Activated CD4-positive, alpha-beta T cell treated with anti-CD3 and anti-CD28 coated beads for 36 hours (primary cell): ENCODE results near the gene SCAPER. TPM values are rescaled to one million over a fixed set of nuclear protein-coding genes. Genes with fewer than 3 reads are reported as not detected.

ENCODE experiments used
- ATAC-seq: fragments of 200-7000 bp; cut with Tn5 transposase; one replicate; pipeline ENCODE4 v1.10.0; 2021; ENCODE audit warnings: mild to moderate bottlenecking, moderate library complexity
- CTCF ChIA-PET: fragments of 350-600 bp; sonication (Branson Sonifier 250); formaldehyde crosslinking; loops from one replicate; lab custom pipeline; 2021; ENCODE audit warnings: antibody characterized with exemption; lab: Charles Lee
- POLR2A ChIA-PET: fragments of 350-600 bp; sonication (Branson Sonifier 250); formaldehyde crosslinking; loops from one replicate; lab custom pipeline; 2021; ENCODE audit warnings: antibody characterized with exemption, inconsistent platforms; lab: Charles Lee
- DNase-seq: peaks from one replicate; pipeline ENCODE4 v3.0.0-alpha.2; 2020
- H3K27ac Mint-ChIP-seq: one replicate; pipeline ENCODE4 v1.8.0; 2021; ENCODE audit warnings: mixed read lengths
- H3K27me3 Mint-ChIP-seq: one replicate; pipeline ENCODE4 v1.8.0; 2021; ENCODE audit warnings: mixed read lengths
- H3K36me3 Mint-ChIP-seq: one replicate; pipeline ENCODE4 v1.8.0; 2021; ENCODE audit warnings: low read depth, mixed read lengths
- H3K4me1 Mint-ChIP-seq: one replicate; pipeline ENCODE4 v1.8.0; 2021; ENCODE audit warnings: mixed read lengths
- H3K4me3 Mint-ChIP-seq: one replicate; pipeline ENCODE4 v1.8.0; 2021; ENCODE audit warnings: mild to moderate bottlenecking, moderate library complexity, mixed read lengths
- H3K9me3 Mint-ChIP-seq: one replicate; pipeline ENCODE4 v1.8.0; 2021; ENCODE audit warnings: low read depth, mixed read lengths
- intact Hi-C, 2 experiments: fragments of 100-400 bp; cut with DNase I in 1 of 2; cut with micrococcal nuclease in 1 of 2; formaldehyde crosslinking; loops; one replicate each; pipeline versions ENCODE4 v1.14.2 to v1.15.1; 2022 to 2024; cut with DNase I, micrococcal nuclease
- total RNA-seq, 2 experiments: library from RNA; stranded (reverse); gene quantifications; one replicate each; pipeline ENCODE4 v1.2.3, GENCODE V29; 2021

The SCAPER gene
- total RNA-seq, 2 experiments from 2014 or later, result 25.9 to 35.2 TPM

GRCh38 chr15:76575679-76576078 is 329.5 kb downstream of the SCAPER start:
- no peak for DNase-seq
- H3K9me3 Mint-ChIP-seq, result no peaks in the 10 kb centered on the region
- H3K36me3 Mint-ChIP-seq, result peaks cover 23% of the 10 kb centered on the region
- H3K4me3 Mint-ChIP-seq, result no peak overlapping the region
- peaks cover 25% of the 10 kb centered on the region for H3K4me1 Mint-ChIP-seq
- POLR2A ChIA-PET, result no interaction called here
- no peaks in the 10 kb centered on the region for H3K27me3 Mint-ChIP-seq
- CTCF ChIA-PET, result interaction anchor here (1.0 kb wide), 1 partner anchor 11 kb away, joined by 3 read pairs; no protein-coding TSS in a partner anchor
- intact Hi-C loops, result loop anchor here in 1 of 2 experiments (1.0 kb wide), 2 partner anchors 79 to 177 kb away; no protein-coding TSS in a partner anchor
- no peak overlapping the region for H3K27ac Mint-ChIP-seq
- no peak for ATAC-seq

DNA sequence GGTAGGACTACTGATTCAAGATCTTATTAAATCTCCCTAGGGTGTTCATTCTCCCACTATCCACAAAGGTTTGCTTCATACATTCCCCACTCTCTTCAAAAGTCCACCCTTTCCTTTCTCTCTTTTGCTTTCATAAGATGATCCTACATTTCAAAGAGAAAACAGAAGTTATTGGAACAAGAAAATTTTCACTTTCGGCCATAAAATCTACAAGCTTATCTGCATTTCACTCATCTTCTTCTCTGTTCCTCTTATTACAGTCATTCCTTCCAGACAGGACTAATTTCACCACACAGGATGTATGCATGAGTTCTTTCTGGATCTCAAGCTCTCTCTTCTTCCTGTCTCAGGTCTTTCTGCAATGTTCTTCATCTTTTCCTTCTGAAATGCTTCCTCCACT is 329.9 kb downstream of the SCAPER start:
- Mint-ChIP-seq H3K36me3 (peaks cover 22% of the 10 kb centered on the region), H3K9me3 (peaks cover under 1% of the 10 kb centered on the region), H3K4me3 (no peak overlapping the region), H3K4me1 (peaks cover 25% of the 10 kb centered on the region), H3K27me3 (no peaks in the 10 kb centered on the region), H3K27ac (no peak overlapping the region)
- CTCF ChIA-PET, result interaction anchor here (0.7 to 1.0 kb wide), 2 partner anchors 12 to 328 kb away, joined by 3 read pairs; no protein-coding TSS in a partner anchor
- DNase-seq, result no peak
- intact Hi-C loops, result loop anchor here in 1 of 2 experiments (1.0 kb wide), 2 partner anchors 79 to 177 kb away; no protein-coding TSS in a partner anchor
- peak; percentile 75 for ATAC-seq
- POLR2A ChIA-PET, result no interaction called here

- intact Hi-C loops, result no loop called here
- H3K4me1 Mint-ChIP-seq, result peaks cover 25% of the 10 kb centered on the region
- DNase-seq, result no peak
- H3K27me3 Mint-ChIP-seq, result no peaks in the 10 kb centered on the region
- ChIA-PET CTCF (interaction anchor here (0.6 kb wide), 1 partner anchor 201 kb away, joined by 3 read pairs; no protein-coding TSS in a partner anchor), POLR2A (no interaction called here)
- no peak overlapping the region for H3K27ac Mint-ChIP-seq
- H3K4me3 Mint-ChIP-seq, result no peak overlapping the region
- no peak for ATAC-seq
- H3K36me3 Mint-ChIP-seq, result peaks cover 27% of the 10 kb centered on the region
- peaks cover 3% of the 10 kb centered on the region for H3K9me3 Mint-ChIP-seq
Measured at GRCh38 chr15:76572983-76573314, 332.2 kb downstream of the SCAPER start.

DNA sequence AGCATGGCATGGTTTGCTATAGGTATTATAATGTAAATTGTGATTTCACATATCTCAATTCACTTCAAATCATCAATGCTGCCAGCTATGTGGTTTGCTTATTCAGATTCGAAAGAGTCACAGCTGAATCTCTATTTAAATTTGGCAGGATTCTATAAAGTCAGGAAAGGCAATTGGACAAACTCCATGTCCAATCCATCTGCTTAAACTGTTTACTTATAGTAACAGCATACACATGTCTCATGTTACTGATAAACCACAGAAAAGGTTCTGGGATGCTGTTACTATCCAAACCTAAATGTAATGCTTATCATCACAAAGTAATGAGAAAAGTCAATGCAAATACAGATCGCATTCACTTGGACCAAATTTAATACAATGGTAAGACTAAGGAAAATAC is 338.9 kb downstream of the SCAPER start:
- intact Hi-C loops, result no loop called here
- POLR2A ChIA-PET, result no interaction called here
- DNase-seq (no peak), ATAC-seq (no peak)
- Mint-ChIP-seq H3K27me3 (no peaks in the 10 kb centered on the region), H3K27ac (no peak overlapping the region), H3K36me3 (peaks cover 16% of the 10 kb centered on the region), H3K9me3 (peaks cover 10% of the 10 kb centered on the region), H3K4me3 (no peak overlapping the region), H3K4me1 (no peaks in the 10 kb centered on the region)
- CTCF ChIA-PET, result no interaction called here

GRCh38 chr15:76565366-76565765 is 339.8 kb downstream of the SCAPER start:
- Mint-ChIP-seq H3K27ac (no peak overlapping the region), H3K4me3 (no peak overlapping the region), H3K9me3 (peaks cover 10% of the 10 kb centered on the region), H3K27me3 (no peaks in the 10 kb centered on the region), H3K36me3 (peaks cover 11% of the 10 kb centered on the region), H3K4me1 (no peaks in the 10 kb centered on the region)
- ChIA-PET POLR2A (no interaction called here), CTCF (no interaction called here)
- DNase-seq (no peak), ATAC-seq (no peak)
- intact Hi-C loops, result no loop called here

DNA sequence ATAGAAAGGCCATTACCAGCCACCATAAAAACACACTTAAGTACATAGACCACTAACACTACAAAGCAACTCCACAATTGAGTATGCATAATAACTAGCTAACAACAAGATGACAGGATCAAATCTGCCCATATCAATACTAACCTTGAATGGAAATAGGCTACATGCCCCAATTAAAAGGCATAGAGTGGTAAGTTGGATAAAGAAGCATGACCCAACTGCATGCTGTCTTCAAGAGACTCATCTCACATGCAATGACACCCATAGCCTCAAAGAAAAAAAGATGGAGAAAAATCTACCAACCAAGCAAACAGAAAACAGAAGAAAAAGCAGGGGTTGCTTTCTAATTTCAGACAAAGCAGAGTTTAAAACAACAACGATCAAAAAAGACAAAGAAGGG is 349.9 kb downstream of the SCAPER start:
- no peaks in the 10 kb centered on the region for H3K27me3 Mint-ChIP-seq
- peaks cover 26% of the 10 kb centered on the region for H3K36me3 Mint-ChIP-seq
- no peak for DNase-seq
- H3K4me3 Mint-ChIP-seq, result no peak overlapping the region
- H3K27ac Mint-ChIP-seq, result no peak overlapping the region
- ChIA-PET POLR2A (interaction anchor here (0.6 kb wide), 1 partner anchor 594 kb away, joined by 7 read pairs; no protein-coding TSS in a partner anchor), CTCF (no interaction called here)
- H3K4me1 Mint-ChIP-seq, result peaks cover 22% of the 10 kb centered on the region
- intact Hi-C loops, result no loop called here
- H3K9me3 Mint-ChIP-seq, result peaks cover 2% of the 10 kb centered on the region
- ATAC-seq, result no peak

DNA sequence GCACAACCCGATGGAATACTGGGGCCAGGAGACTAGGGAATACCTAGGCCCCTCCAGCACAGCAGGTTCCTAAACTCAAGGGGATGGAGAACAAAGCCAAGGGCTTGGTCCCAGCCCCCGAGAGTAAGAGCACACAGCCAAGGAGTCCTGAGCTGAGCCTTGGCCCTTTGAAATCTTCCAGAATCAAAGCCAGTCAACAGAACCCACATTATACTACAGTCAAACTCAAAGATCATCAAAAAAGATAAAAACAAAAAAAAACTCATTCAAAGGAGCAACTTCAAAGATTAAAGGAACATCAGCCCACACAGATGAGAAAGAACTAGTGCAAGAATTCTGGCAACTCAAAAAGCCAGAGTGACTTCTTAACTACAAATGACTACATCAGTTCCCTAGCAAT is 351.6 kb downstream of the SCAPER start:
- Mint-ChIP-seq H3K9me3 (peaks cover 7% of the 10 kb centered on the region), H3K27me3 (no peaks in the 10 kb centered on the region), H3K27ac (no peak overlapping the region), H3K4me3 (no peak overlapping the region), H3K36me3 (peaks cover 20% of the 10 kb centered on the region), H3K4me1 (peaks cover 22% of the 10 kb centered on the region)
- intact Hi-C loops, result no loop called here
- DNase-seq, result no peak
- ATAC-seq, result no peak
- ChIA-PET CTCF (no interaction called here), POLR2A (no interaction called here)

DNA sequence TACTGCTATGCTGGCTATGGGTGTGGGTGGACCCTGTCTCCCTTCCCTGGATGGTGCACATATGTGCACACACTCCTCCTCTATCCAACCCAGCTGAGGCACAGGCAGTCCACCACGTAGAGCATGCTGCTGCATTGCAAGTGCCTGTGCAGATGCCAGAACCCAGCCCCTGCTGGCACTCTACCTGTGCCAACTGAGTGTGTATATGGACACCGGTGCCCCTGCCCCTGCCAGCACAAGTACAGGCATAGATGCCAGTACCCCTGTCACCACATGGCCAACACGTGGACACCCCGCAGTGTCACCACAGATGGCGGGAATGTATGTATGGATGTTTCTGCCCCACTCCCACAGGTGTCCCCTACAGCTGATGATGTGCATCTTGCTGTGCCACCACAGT is 352.0 kb downstream of the SCAPER start:
- H3K4me1 Mint-ChIP-seq, result peaks cover 22% of the 10 kb centered on the region
- H3K27ac Mint-ChIP-seq, result no peak overlapping the region
- peaks cover 7% of the 10 kb centered on the region for H3K9me3 Mint-ChIP-seq
- no peak overlapping the region for H3K4me3 Mint-ChIP-seq
- no peak for ATAC-seq
- CTCF ChIA-PET, result no interaction called here
- POLR2A ChIA-PET, result no interaction called here
- H3K36me3 Mint-ChIP-seq, result peaks cover 20% of the 10 kb centered on the region
- intact Hi-C loops, result no loop called here
- no peak for DNase-seq
- H3K27me3 Mint-ChIP-seq, result no peaks in the 10 kb centered on the region

- ChIA-PET POLR2A (no interaction called here), CTCF (no interaction called here)
- no peaks in the 10 kb centered on the region for H3K4me1 Mint-ChIP-seq
- intact Hi-C loops, result no loop called here
- H3K9me3 Mint-ChIP-seq, result peaks cover 5% of the 10 kb centered on the region
- H3K27ac Mint-ChIP-seq, result no peak overlapping the region
- DNase-seq (no peak), ATAC-seq (no peak)
- H3K27me3 Mint-ChIP-seq, result no peaks in the 10 kb centered on the region
- H3K36me3 Mint-ChIP-seq, result peaks cover 12% of the 10 kb centered on the region
- H3K4me3 Mint-ChIP-seq, result no peak overlapping the region
Measured at GRCh38 chr15:76546805-76547204, 358.3 kb downstream of the SCAPER start.

DNA sequence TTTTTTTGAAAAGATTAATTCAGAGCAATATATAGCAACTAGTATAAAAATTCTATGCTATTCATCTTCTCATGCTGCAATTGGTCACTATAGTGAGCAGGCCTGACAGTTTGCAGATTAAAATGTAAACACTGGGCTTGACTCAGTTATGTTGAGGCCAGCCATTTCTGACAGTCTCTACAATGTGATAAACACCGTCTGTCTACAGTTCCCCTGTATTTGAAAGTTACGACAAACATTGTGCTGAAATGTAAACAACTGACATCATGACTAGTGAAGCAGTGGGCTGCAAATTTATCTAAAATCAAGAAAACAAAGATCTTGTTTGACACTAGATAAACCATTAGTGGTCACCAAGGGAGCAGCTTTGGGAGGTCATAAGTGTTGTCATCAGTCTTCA is 371.1 kb downstream of the SCAPER start:
- Mint-ChIP-seq H3K4me3 (no peak overlapping the region), H3K4me1 (no peaks in the 10 kb centered on the region), H3K27ac (no peak overlapping the region), H3K9me3 (peaks cover 3% of the 10 kb centered on the region), H3K27me3 (no peaks in the 10 kb centered on the region), H3K36me3 (peaks cover 2% of the 10 kb centered on the region)
- no peak for ATAC-seq
- ChIA-PET POLR2A (no interaction called here), CTCF (no interaction called here)
- intact Hi-C loops, result loop anchor here in 1 of 2 experiments (10.0 kb wide), 1 partner anchor 59 kb away; no protein-coding TSS in a partner anchor
- DNase-seq, result no peak

GRCh38 chr15:76533060-76533820 is 371.9 kb downstream of the SCAPER start:
- no peaks in the 10 kb centered on the region for H3K9me3 Mint-ChIP-seq
- no peak overlapping the region for H3K4me3 Mint-ChIP-seq
- ChIA-PET POLR2A (no interaction called here), CTCF (no interaction called here)
- ATAC-seq (no peak), DNase-seq (no peak)
- no peaks in the 10 kb centered on the region for H3K36me3 Mint-ChIP-seq
- H3K4me1 Mint-ChIP-seq, result no peaks in the 10 kb centered on the region
- H3K27me3 Mint-ChIP-seq, result no peaks in the 10 kb centered on the region
- no peak overlapping the region for H3K27ac Mint-ChIP-seq
- intact Hi-C loops, result loop anchor here in 1 of 2 experiments (10.0 kb wide), 1 partner anchor 58 kb away; no protein-coding TSS in a partner anchor

- CTCF ChIA-PET, result interaction anchor here (0.9 kb wide), 1 partner anchor 10 kb away, joined by 3 read pairs; no protein-coding TSS in a partner anchor
- H3K4me3 Mint-ChIP-seq, result no peak overlapping the region
- H3K36me3 Mint-ChIP-seq, result no peaks in the 10 kb centered on the region
- POLR2A ChIA-PET, result no interaction called here
- H3K27me3 Mint-ChIP-seq, result no peaks in the 10 kb centered on the region
- no peaks in the 10 kb centered on the region for H3K4me1 Mint-ChIP-seq
- no peak for ATAC-seq
- H3K27ac Mint-ChIP-seq, result no peak overlapping the region
- intact Hi-C loops, result loop anchor here in 1 of 2 experiments (10.0 kb wide), 1 partner anchor 55 kb away; no protein-coding TSS in a partner anchor
- H3K9me3 Mint-ChIP-seq, result no peaks in the 10 kb centered on the region
- no peak for DNase-seq
Measured at GRCh38 chr15:76529911-76530310, 375.2 kb downstream of the SCAPER start.
